GM18517 (cell line): Measurements from ENCODE around the gene HDGFL3.
A peak's percentile ranks its signal among the peaks of the same experiment; 100 is the strongest.
"Not testable (repeated sequence)": the region's sequence is repeated elsewhere in the genome, so short reads cannot be mapped to it uniquely, and the experiment has no call there.

Experiments
- ATAC-seq: cut with Tn5 transposase; IDR thresholded peaks from one replicate; pipeline ENCODE4 v1.9.1; 2021; ENCODE audit warnings: mild to moderate bottlenecking, moderate library complexity; ENCODE audit not compliant: unreplicated experiment

Gene HDGFL3

GRCh38 chr15:83207660-83208366 lies at the start of gene HDGFL3:
HDGFL3 (minus strand) TSS chr15:83207823; CDS start chr15:83207414, 409 bp downstream.
- no peak for ATAC-seq

- no peak for ATAC-seq
Measured at GRCh38 chr15:83250781-83251180, 43.2 kb upstream of the HDGFL3 start.

- no peak for ATAC-seq
Measured at GRCh38 chr15:83249030-83249343, 41.4 kb upstream of the HDGFL3 start.

DNA sequence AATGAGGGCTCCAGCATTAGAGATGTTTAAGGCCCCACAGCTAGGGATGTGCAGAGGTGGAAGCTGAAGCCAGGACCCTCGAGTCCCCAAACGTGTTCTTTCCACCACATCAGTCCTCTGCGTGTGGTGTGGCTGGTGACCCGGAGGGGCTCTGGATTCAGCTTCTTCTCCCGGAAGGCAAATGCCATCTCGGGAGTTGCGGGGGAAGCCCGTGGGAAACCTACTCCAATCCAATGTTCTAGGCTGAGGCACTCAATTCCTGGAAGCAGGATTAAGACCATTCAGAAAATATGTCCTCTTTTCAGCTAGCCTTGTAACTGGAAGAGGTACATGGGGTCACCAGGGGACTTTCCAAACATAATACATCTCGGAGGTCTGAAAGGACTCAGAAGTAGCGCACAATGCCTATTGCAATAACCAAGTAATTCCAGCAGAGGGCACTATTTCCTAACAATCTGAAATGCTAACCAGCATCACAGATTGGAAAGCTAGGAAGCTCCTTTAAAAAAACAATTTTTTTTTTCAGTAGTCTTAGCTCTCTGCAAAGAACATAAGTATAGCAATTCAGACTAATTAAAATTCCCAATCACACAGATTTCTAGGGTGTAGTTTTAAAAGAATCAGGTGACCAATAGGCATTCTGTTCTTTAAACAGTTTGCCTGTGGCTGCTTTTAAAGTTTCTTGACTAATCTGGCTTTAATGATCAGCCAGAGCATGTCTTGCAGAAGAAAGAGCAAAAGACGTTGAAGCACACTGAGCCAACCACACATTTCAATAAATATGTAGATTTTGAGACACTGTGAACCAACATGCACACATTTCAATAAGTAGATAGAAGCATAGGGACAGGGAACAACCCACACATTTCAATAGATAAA lies 40.8 kb upstream of the HDGFL3 start:
- ATAC-seq = no peak

DNA sequence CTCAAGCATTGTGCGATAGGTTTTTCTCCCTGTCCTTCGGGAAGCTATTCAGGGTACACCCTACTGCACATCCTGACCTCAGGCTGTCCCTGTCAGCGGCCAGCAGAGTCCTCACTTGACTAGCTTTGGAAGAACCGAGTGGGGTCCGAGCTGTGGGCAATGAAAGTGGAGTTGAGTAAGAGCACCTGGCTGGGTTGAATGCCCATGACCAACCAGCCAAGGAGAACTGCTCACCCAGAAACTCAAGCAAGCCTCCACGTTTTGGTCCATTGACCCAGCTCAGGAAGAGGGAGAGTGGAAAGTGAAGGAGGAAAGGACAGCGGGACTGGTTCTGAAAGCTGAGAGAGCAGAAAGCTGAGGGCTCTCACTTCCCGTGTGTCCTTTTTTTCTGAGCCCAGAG lies 36.0 kb upstream of the HDGFL3 start:
- ATAC-seq = no peak

DNA sequence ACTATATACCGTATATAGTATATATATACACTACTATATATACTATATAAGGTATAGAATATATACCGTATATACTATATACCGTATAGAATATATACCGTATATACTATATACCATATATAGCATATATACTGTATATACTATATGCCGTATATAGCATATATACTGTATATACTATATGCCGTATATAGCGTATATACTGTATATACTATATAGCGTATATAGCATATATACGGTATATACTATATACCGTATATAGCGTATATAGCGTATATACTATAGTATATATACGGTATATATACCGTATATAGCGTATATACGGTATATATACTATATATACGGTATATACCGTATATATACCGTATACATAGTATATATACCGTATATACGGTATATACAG lies 22.6 kb upstream of the HDGFL3 start:
- no peak for ATAC-seq

GRCh38 chr15:83225449-83225848 lies 17.8 kb upstream of the HDGFL3 start:
- ATAC-seq = no peak

DNA sequence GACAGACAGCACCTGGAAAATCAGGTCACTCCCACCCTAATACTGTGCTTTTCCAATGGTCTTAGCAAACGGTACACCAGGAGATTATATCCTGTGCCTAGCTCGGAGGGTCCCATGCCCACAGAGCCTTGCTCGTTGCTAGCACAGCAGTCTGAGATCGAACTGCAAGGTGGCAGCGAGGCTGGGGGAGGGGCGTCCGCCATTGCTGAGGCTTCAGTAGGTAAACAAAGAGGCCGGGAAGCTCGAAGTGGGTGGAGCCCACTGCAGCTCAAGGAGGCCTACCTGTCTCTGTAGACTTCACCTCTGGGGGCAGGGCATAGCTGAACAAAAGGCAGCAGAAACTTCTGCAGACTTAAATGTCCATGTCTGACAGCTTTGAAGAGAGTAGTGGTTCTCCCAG lies 14.2 kb upstream of the HDGFL3 start:
- ATAC-seq = not testable (repeated sequence)

DNA sequence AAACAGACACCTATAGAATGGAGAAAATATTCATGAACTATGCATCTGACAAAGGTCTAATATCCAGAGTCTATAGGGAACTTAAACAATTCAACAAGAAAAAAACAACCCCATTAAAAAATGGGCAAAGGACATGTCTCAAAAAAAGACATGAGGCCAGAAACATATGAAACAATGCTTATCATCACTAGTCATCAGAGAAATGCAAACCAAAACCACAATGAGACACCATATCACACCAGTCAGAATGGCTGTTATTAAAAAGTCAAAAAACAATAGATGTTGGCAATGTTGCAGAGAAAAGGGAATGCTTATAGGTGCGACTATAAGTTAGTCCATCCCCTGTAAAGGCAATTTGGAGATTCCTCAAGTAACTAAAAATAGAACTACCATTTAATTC lies 11.4 kb upstream of the HDGFL3 start:
- ATAC-seq = no peak

DNA sequence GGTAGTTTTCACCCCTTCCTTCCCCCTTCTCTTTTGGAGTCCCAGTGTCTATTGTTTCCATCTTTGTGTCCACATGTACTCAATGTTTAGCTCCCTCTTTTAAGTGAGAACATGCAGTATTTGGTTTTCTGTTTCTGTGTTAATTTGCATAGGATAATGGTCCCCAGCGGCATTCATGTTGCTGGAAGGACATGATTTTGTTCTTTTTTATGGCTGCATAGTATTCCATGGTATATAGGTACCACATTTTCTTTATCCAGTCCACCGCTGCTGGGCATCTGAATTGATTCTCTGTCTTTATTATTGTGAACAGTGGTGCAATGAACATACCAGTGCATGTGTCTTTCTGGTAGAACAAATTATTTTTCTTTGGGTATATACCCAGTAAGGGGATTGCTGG lies 7.7 kb upstream of the HDGFL3 start:
- ATAC-seq = no peak

DNA sequence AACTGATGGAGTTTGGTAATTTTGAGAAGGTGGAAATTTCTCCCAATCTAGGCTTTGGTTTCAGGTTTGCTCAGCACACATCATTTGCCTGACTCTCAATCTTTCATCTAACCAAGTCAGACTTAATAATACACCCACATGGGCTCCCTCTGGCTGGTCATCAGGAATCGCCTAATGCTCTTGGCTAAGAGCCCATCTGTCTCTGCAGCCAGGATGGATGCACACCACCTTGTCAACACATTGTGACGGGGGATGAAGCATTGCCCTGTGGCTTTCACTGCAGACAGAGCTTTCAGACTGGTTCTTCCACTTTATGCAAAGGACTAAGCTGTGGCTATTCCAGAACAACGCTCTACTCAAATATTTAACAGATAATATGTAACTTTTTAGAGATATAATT lies 3.0 kb upstream of the HDGFL3 start:
- no peak for ATAC-seq

DNA sequence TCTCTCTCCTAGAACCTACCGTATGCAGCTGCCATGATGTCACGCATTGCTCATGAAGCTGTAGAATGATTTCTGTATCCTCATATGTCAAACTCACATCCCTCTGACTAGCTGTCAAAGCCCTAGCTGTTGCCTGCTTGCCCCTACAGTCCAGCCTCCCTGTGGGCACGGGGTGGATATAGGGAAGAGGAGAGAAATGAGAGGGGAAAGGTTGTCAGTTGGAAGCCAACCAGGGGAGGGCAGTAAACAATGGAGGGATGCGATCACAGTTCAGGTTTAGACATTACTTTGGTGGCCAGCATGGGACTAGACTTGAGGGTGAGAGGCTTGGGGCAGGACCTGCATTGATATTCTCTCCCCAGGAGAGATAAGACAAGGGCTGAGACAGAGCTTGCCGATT lies 1.7 kb upstream of the HDGFL3 start:
- no peak for ATAC-seq

- ATAC-seq = no peak
Measured at GRCh38 chr15:83208367-83208661, 691 bp upstream of the HDGFL3 start.

DNA sequence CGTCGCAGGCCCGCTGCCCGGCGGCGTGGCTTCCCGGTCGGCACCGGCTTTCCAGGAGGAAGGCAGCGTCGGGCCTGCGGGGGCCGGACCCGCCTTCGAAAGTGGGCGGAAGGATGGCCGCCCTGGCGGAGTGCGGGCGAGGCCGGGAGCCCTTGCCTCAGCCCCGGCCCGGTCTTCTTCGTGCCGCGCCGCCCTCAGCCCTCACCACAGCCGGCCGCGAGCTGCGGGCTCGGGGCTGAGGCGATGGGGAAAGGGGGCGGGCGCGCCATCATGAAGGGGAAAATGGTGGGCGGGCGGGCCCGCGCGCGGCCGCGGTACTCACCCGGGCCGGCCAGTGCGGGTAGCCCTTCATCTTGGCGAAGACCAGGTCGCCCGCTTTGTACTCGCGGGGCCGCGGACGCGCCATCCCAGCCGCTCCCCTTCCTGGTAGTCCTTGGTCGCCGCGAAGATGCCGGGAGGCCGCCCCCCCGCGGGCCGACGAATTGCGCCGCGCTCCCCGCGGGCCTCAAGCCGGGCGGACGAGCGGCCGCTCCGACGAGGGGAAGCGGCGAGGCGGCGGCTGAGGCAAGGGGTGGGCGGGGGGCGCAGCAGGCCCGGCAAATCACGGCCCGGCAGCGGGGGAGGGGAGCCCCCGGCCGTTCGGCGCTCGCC lies 489 bp downstream of the HDGFL3 start:
- no peak for ATAC-seq

DNA sequence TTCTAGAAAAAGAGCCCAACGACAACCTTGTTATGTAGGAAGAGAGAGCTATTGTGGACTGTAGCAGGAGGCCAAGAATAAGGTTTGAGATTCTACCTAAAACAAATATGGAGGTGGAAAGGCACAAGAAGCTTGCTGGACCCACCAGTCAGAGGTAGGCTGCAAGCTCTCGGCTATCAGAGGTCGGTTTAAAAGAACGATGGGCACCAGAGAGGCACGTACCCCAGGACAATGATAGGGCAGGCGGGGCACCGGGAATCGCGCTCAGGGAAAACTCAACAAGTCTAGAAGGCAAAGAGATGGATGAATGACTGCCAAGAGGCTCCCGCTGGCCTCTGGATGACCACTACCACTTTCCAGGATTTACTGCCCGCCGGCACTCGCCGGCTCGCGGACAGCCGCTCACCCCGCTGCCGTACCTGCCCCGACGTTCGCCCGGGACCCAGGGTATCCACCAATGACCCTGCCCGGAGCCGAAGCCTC lies 1.1 kb downstream of the HDGFL3 start:
- no peak for ATAC-seq

GRCh38 chr15:83205725-83206324 lies 1.8 kb downstream of the HDGFL3 start:
- ATAC-seq = no peak

- ATAC-seq = no peak
Measured at GRCh38 chr15:83204697-83205096, 2.9 kb downstream of the HDGFL3 start.

- ATAC-seq = no peak
Measured at GRCh38 chr15:83203543-83203942, 4.1 kb downstream of the HDGFL3 start.

DNA sequence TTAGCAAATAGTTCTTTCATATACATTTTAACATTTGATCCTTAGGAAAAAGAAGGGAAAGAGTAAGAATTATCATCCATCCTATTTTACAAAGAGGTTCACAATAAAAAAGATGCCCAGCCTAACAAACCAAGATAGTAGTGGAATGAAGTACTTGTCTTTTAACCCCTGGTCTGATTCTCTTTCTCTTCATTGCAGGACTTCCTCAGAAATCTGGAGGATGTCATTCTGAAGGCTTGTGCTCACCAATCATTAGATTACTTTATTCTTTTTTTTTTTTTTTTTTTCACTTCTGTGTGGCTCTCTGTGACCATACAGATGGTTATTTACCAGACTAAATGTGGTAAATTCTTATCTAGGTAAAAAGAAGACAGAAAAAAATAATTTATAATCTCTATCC lies 7.0 kb downstream of the HDGFL3 start:
- ATAC-seq = no peak

GRCh38 chr15:83200162-83200561 lies 7.5 kb downstream of the HDGFL3 start:
- no peak for ATAC-seq

GRCh38 chr15:83199288-83199687 lies 8.3 kb downstream of the HDGFL3 start:
- peak; percentile 85 for ATAC-seq

DNA sequence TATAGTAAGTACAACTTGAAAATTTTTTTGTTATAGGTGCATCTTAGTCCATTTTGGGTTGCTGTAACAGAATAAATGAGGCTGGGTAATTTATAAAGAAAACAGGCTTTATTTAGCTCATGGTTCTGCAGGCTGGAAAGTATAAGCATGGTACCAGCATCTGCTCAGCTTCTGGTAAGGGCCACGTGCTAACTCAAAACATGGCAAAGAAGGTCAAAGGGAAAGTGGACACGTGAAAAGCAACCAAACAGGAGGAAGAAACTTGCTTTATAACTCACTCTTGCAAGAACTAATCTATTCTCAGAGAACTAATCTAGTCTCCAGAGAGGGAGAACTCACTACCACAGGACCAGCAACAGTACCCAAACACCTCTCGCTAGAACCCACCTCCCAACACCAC lies 9.1 kb downstream of the HDGFL3 start:
- no peak for ATAC-seq
